NK-92 (cell line): ENCODE measurements around the gene SLC16A5.

Source experiments
- DNase-seq: peaks from one replicate; lab custom pipeline; 2025; ENCODE audit not compliant: unreplicated experiment; lab: John Stamatoyannopoulos, UW

SLC16A5 gene

DNA sequence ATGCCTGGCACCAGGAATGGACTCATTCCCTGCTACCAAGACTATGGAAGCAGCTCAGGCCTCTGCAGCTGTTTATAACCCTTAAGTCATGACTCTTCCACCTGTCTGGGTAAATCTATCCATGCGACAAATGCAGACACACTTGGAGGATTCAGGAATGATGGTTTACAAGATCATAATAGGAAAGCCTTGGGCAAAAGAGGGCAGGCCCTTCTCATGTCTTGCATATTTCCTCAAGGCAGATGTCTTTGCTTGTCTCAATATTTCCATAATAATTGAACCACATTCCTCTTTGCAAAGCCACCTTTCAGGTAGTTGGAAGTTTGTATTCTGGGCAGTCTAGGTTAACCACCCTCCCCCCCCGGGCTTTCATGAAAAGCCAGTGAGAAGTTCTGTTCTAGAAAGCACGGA, 67.4 kb downstream of the SLC16A5 start:
- DNase-seq: no peak
